ENCODE results near the gene PLA2G4A.

The PLA2G4A gene

GRCh38 chr1:186978596-186979556, 150.1 kb downstream of the PLA2G4A start:
- DNase-seq (ENCODE audit: low spot score): no peak

DNA sequence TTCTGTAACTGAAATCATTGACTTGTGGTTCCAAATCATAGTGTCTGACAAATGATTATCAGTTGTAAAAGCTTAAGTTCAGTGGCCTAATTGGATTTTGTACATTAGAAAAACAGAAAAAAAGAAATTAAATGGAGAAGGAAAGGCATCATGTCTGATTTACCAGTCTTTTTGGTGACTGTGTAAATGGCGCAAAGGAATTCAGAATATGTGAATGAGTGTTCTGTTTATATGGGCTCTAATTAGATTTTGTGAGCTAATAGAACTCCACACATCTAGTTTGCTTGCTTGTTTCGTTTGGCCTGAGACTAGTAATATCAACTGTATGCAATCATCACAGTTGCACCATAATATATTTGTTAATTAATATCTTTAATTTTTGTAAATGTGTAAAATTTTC, 151.7 kb downstream of the PLA2G4A start:
- no peak for DNase-seq (ENCODE audit: low spot score)

DNA sequence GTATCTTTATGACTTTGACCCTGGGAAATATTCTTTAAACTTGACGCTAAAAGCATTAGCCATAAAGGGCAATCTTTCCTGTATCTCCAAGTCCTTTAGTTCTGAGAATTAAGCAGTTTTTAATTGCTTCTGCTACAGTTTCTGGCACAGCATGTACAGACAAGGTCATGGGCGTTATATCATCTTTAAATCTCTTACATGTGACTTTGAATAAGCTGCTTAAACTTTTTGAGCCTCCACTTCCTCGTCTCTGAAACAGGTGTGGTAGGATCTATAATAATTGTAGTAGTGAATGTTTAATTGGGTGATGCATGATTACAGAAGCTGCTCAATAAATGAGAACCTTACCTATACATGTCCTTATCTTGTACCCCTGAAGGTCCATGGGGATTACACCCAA, 153.4 kb downstream of the PLA2G4A start:
- DNase-seq (ENCODE audit: low spot score): no peak

- DNase-seq (ENCODE audit: low spot score): no peak
Measured at GRCh38 chr1:186983327-186983726, 154.6 kb downstream of the PLA2G4A start.

DNA sequence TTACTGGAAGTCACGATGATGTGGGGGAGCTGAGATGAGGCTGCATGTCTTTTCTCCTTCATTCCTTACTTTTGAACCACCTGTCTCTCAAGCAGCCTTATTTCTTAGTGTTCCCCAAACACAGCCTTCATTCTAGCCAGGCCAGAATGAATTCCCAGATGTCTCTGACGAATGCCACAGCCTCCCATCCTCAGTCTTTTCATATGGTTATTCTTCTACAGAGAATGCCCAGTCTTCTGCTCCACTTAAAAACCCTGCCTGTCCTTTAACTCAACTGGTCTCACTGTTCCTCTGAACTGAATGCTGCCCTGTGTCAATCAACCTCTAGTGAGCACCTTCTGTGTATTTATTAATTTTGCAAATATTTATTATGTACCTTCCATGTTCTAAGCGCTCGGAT, 156.2 kb downstream of the PLA2G4A start:
- no peak for DNase-seq (ENCODE audit: low spot score)

DNA sequence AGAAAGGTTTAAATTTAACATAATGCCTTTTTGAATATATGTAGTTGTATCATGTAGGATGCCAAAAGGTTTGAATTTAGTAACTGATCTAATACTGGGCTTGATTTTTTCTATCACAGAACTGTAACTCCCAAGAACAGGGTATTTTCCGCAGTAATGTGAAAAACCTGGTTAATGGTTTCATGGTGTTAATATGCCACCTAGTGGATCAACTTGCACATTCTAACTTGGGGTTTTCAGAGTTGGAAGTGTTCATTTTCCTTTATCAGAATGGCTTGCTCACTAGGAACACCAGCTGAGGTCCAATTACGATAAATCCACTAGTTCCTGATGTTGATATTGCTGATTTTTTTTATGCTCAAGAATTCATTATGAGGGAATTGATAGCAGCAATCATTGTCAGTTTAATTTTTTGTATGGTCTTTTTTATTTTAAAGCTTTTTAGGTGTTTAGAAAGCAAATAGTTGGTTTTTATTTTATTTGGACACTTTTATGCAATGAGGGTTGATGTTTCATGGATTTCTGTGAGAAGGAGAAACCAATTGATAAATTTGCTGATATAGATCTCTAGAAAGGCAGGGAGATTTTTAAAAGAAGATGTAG, 157.2 kb downstream of the PLA2G4A start:
- DNase-seq (ENCODE audit: low spot score): peak; percentile 61

- no peak for DNase-seq (ENCODE audit: low spot score)
Measured at GRCh38 chr1:186987065-186987464, 158.3 kb downstream of the PLA2G4A start.

DNA sequence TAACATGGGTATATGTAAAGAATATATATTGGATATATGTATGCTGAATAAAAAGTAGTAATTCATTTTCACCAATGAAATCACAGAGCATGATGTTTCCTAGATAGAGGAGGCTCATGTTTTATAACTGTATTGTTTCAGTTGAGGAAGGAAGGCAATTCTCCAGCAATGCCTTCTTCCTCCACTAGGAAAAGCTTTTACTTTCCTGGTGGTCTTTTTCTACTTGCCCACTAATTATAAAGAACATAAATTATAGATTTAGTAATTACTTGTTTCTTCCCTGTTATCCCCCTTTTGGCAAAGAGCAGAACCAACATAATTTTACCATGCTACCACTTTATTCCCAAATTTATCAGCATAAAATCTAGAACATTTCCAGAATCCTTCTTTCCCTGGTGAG, 159.0 kb downstream of the PLA2G4A start:
- DNase-seq (ENCODE audit: low spot score): no peak

- DNase-seq (ENCODE audit: low spot score): no peak
Measured at GRCh38 chr1:186993996-186994395, 165.2 kb downstream of the PLA2G4A start.

DNA sequence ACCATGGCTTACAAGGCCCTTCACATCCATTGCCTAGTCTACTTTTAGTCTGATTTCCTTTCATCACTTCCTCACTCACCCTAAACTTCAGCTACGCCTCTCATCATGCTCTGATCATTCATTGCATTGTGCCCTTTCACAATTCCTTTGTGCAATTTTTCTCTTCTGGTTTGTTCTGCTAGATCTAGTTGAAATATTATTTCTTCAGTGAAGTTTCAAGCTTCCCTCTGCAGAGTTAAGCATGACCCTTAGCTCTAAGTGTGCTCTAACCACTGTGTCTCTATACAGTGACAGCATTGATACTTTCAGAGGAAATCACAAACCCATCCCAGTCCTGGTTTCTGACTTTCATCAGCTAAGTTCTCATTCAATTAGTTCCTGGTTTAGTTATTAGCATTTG, 166.1 kb downstream of the PLA2G4A start:
- no peak for DNase-seq (ENCODE audit: low spot score)

DNA sequence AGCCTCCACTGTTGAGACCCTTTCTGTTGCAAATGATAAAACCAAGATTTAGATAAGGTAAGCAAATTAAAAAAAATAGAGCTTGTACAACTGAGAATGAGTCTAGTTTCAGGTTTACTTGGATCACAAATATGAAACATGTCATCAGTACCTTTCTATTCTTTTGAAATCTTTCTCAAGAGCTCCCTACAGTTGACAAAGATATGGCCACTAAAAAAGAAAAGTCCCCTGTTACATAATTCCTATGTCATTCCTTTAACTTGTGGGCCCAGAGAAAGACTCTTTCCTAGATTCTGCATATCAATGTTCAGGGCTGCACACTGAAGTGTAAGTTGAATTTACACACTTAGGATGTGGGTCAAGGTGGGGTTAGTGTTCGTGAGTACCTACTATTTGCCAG, 168.1 kb downstream of the PLA2G4A start:
- DNase-seq (ENCODE audit: low spot score): no peak

DNA sequence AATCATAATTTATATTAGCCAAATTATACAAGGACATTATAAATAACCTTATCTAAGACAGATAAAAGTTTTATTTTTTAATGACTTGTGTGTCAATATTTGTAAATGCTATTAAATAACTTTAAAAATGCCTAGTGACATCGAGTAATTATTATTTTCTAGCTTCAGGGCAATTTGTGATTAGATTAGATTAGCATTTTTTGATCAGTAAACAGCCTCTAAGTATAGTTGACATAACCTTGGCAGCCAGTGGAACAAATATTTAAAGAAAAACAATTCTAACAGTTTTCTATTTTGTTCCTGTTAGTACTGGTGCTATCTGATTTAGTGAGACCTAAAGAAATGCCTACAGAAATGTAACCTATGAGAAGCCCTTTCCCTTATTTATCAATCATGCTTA, 169.1 kb downstream of the PLA2G4A start:
- DNase-seq (ENCODE audit: low spot score): no peak

GRCh38 chr1:186999506-186999905, 170.8 kb downstream of the PLA2G4A start:
- DNase-seq (ENCODE audit: low spot score): no peak

DNA sequence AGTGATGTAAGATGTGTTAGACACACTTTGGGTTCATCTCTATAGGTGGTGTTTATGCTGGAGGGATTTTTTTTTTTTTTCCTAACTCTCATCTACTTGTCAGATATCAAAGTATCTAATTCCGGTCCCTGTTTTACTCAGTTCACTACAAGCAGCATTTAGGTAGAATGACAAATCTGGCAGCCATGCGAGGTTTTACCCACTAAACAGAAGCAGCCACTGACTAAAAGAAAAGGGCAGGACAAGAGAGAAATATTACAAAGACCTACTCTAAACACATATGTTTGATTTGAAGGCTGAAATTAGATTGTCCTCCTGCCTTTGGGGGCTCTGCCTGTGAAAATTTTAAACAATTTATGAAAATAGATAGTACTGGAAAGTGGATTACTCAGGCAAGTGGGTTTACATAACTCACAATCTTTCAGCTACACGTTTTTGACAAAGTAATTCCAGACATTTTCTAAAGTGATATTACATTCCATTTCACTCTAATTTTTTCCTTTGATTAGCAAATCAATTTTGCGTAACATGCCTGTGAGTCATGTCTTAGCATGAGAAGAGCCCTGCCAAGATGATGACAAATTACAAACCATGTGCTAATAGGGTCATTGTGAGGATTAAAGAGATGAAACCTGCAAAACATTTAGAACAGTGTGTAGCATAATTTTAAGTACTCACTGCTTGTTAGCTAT, 172.6 kb downstream of the PLA2G4A start:
- DNase-seq (ENCODE audit: low spot score): peak; percentile 30

DNA sequence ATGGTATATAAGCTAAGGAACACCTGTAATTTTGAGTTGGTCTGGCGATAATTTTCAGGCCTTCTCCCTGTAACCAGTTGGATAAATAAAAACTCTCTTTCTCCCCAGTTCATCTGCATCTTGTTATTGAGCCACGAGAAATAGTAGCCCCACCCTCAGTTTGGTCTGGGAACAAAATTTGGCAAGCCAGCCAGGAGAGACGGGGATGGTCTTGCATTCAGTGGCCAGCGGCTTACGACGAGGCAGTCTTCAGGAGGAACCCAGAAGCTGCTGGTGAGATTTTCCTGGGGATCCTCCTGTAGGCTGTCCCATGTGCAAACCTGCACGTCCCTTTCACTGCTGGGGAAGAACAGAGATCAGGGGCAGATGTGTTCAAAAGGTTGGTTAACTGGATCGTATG, 174.6 kb downstream of the PLA2G4A start:
- DNase-seq (ENCODE audit: low spot score): no peak

GRCh38 chr1:187006896-187007295, 178.1 kb downstream of the PLA2G4A start:
- no peak for DNase-seq (ENCODE audit: low spot score)

DNA sequence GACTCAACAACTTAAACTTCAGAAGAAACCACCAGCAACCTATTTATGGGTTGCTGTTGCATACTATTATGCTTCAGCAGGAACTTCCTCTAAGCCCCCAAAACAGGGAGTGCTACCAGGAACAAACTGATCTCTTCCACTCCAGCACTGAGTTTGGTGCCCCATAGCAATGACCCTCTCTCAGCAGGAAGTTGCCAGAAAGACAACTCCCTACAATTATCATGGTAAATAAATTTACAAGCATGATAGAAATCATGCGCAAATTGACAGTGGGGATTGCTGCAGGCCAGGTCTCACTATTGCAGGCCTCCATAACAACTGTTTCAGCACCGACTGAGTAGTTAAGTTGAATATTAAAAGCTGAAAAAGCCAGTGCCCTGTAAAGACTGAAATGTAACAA, 180.6 kb downstream of the PLA2G4A start:
- no peak for DNase-seq (ENCODE audit: low spot score)

DNA sequence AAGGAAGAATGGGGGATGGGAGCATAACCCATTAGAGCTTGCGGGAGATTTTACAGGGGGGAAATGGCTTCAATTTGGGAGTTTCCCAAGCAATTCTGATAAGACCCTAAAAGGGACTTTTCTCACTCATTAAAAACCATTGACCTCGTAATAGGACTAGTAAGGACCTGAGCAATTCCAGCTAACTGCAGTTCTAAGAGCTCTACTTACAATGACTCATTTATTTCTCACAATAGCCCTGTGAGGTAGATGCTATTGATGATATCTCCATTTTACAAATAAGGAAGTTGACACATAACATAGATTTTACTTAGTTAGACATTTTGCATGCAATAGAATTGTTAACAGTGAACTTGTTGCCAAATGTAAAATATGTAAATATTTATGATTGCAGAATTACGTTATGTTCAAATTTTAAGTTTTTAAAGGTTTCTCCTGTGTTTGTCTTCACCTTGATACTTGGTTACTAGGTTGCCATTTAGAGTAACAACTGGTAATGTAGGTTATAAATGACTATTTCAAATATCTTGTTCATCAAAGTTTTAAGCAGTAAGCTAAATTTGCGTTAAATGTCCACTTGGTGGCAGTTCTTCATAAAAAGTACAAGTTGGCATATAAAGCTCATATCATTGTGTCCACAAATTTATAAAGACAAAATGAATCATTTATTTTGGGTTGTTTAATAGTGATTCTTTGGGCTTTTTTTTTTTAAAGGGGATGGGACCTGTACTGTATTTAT, 182.0 kb downstream of the PLA2G4A start:
- no peak for DNase-seq (ENCODE audit: low spot score)

- DNase-seq (ENCODE audit: low spot score): no peak
Measured at GRCh38 chr1:187013582-187014200, 184.9 kb downstream of the PLA2G4A start.

DNA sequence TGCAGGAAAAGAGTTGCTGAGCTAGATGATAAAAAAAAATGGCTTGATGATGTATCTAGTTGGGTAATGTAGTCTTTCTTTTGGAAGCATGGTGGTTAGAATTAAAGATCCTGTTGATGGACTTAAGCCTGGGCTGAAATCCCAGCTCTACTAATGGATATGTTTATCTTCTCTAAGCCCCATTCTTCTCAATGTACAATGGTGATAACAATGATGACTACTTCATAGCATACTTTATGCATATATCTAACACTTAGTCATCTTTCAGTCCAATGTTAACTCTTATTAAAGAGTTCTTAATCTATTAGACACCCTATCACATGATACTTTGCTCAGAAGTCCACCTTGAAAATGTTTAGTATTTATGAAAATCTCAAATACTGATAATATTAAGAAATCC, 189.5 kb downstream of the PLA2G4A start:
- DNase-seq (ENCODE audit: low spot score): no peak

GRCh38 chr1:187027253-187027652, 198.5 kb downstream of the PLA2G4A start:
- no peak for DNase-seq (ENCODE audit: low spot score)

All from putamen (tissue), 1 donor.